K562 (cell line): ENCODE data around the gene HS2ST1. TPM values are rescaled to one million over a fixed set of nuclear protein-coding genes. Genes with fewer than 3 reads are reported as not detected.
A peak's percentile ranks its signal among the peaks of the same experiment; 100 is the strongest.

Source experiments
- CSDE1 ChIP-seq, 2 experiments: fragments of 450-650 bp; IDR thresholded peaks; 2 replicates each; pipeline ENCODE4 v1.6.1; 2016; ENCODE audit warnings: mild to moderate bottlenecking in 1 of 2
- ELF1 ChIP-seq: fragments of 200-800 bp; sonication (Bioruptor generic); IDR thresholded peaks from 2 replicates; pipeline ENCODE4 v1.6.1; 2016; ENCODE audit warnings: missing genetic modification characterization, missing compliant biosample characterization
- FIP1L1 ChIP-seq: fragments of 200-400 bp; formaldehyde crosslinking; IDR thresholded peaks from 2 replicates; pipeline ENCODE4 v1.6.1; 2018; ENCODE audit warnings: mild to moderate bottlenecking, low read depth, low read length; ENCODE audit not compliant: poor library complexity, severe bottlenecking
- KDM4B ChIP-seq, 2 experiments: fragments of 450-650 bp in 1 of 2; sonication (generic) in 1 of 2; IDR thresholded peaks; 2 replicates each; pipeline ENCODE4 v1.6.1; 2016 to 2017; ENCODE audit warnings: borderline replicate concordance in 2 of 2, antibody characterized with exemption in 1 of 2, low read depth in 1 of 2, mild to moderate bottlenecking in 1 of 2
- MEF2A ChIP-seq: IDR thresholded peaks from 2 replicates; pipeline ENCODE4 v1.6.1; 2011; ENCODE audit warnings: low read depth, mild to moderate bottlenecking, low read length, moderate library complexity; ENCODE audit not compliant: control insufficient read depth
- NUFIP1 ChIP-seq: fragments of 450-650 bp; IDR thresholded peaks from 2 replicates; pipeline ENCODE4 v1.6.1; 2018; ENCODE audit not compliant: partially characterized antibody
- POU5F1 ChIP-seq: fragments of 150-350 bp; IDR thresholded peaks from 2 replicates; pipeline ENCODE4 v1.6.1; 2014; ENCODE audit warnings: borderline replicate concordance, low read length, low read depth, mild to moderate bottlenecking; ENCODE audit not compliant: partially characterized antibody
- SMAD2 ChIP-seq: fragments of 150-350 bp; IDR thresholded peaks from 2 replicates; pipeline ENCODE4 v1.6.1; 2014; ENCODE audit warnings: low read depth, mild to moderate bottlenecking, low read length
- TFAM ChIP-seq: fragments of 250-450 bp; sonication (Bioruptor Pico); conservative IDR thresholded peaks from 2 replicates; pipeline ENCODE4 v1.5.0; 2021; ENCODE audit warnings: mild to moderate bottlenecking, moderate library complexity
- ZC3H8 ChIP-seq: fragments of 450-650 bp; IDR thresholded peaks from 2 replicates; pipeline ENCODE4 v1.6.1; 2017
- ZKSCAN3 ChIP-seq: fragments of 250-450 bp; sonication (Bioruptor Pico); IDR thresholded peaks from 2 replicates; pipeline ENCODE4 v1.4.0; 2020
- ZNF311 ChIP-seq: fragments of 250-450 bp; sonication (Bioruptor Pico); IDR thresholded peaks from 2 replicates; pipeline ENCODE4 v1.4.0; 2020; ENCODE audit warnings: mild to moderate bottlenecking, moderate library complexity
- ZNF766 ChIP-seq: fragments of 200-800 bp; sonication (Bioruptor generic); conservative IDR thresholded peaks from 2 replicates; pipeline ENCODE4 v1.6.1; 2016; ENCODE audit warnings: missing genetic modification characterization, missing compliant biosample characterization
- polyA plus RNA-seq, 8 experiments: library from polyadenylated mRNA; depleted of rRNA in 4 of 8; stranded (reverse) in 5 of 8; unstranded in 3 of 8; fragments of >200 nt; fragmentation: Nextera tagmentation in 2 of 8; fragmentation: Illumina TruSeq in 1 of 8; extraction: Ambion mirVana in 2 of 8; extraction: Trizol in 1 of 8; gene quantifications; 2 replicates each; pipeline versions ENCODE4 v1.2.1 to v1.2.3, GENCODE V29; 2011 to 2014; ENCODE audit warnings: inconsistent platforms in 1 of 8, missing spikeins in 1 of 8
- total RNA-seq, 7 experiments: library from RNA; depleted of rRNA in 6 of 7; stranded (reverse); fragments of >200 nt in 6 of 7; fragmentation: Illumina TruSeq in 2 of 7; extraction: Trizol in 2 of 7; gene quantifications; 2 replicates each; pipeline versions ENCODE4 v1.2.1 to v1.2.3, GENCODE V29; 2011 to 2021; ENCODE audit warnings: low replicate concordance in 1 of 7
- TF ChIP-seq, protein P1 (sequence below): fragments of 450-650 bp; IDR thresholded peaks from 2 replicates; pipeline ENCODE4 v1.6.1; 2016; ENCODE audit warnings: low read depth
- TF ChIP-seq, protein P2 (sequence below): sonication (generic); formaldehyde crosslinking; IDR thresholded peaks from 2 replicates; pipeline ENCODE4 v1.8.0; 2022; ENCODE audit warnings: mild to moderate bottlenecking, missing genetic modification reagents
- TF ChIP-seq, protein P3 (sequence below): fragments of 250-450 bp; sonication (Bioruptor Pico); IDR thresholded peaks from 2 replicates; pipeline ENCODE4 v1.4.0; 2020; ENCODE audit warnings: borderline replicate concordance

The HS2ST1 gene
- total and polyA plus RNA-seq, 9 of the 15 experiments (the other 6 are each of a cell fraction or from before 2014, with no cell fraction given) = 7.7 to 43.3 (median 25.8) TPM

DNA sequence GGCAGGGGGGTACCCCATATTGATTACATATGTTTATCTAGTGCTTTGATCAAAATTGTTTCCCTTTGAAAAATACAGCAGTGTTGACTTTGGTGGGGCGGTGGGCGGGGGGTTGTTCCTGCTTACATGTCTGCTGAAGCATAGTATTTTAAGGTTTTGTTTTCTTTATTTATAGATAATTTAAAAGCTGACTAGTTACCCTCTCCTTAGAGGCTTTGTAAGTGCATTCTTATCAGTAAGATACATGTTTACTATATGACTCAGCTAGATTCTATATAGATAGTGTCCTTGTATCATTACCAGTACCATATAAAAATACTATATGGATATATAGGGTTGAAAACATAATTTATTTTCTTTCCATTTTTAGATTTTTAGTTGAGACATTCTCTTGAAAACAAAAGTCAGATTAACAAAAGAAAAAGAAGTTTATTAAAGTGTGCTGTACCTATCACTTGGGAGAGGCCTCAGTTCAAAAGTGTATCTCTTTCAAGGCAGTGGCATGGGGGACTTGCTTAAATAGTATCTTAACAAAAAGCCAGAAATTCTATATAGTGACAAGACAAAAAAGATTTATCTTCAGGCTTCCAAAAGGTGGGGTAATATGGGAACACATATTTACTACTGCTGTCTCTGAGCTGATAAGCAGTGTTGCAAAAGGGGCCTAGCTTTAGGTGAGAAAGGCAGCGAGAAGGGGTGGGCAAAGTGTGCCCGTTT, 79.0 kb downstream of the HS2ST1 start (continued):
- TF ChIP-seq, protein P1, sequence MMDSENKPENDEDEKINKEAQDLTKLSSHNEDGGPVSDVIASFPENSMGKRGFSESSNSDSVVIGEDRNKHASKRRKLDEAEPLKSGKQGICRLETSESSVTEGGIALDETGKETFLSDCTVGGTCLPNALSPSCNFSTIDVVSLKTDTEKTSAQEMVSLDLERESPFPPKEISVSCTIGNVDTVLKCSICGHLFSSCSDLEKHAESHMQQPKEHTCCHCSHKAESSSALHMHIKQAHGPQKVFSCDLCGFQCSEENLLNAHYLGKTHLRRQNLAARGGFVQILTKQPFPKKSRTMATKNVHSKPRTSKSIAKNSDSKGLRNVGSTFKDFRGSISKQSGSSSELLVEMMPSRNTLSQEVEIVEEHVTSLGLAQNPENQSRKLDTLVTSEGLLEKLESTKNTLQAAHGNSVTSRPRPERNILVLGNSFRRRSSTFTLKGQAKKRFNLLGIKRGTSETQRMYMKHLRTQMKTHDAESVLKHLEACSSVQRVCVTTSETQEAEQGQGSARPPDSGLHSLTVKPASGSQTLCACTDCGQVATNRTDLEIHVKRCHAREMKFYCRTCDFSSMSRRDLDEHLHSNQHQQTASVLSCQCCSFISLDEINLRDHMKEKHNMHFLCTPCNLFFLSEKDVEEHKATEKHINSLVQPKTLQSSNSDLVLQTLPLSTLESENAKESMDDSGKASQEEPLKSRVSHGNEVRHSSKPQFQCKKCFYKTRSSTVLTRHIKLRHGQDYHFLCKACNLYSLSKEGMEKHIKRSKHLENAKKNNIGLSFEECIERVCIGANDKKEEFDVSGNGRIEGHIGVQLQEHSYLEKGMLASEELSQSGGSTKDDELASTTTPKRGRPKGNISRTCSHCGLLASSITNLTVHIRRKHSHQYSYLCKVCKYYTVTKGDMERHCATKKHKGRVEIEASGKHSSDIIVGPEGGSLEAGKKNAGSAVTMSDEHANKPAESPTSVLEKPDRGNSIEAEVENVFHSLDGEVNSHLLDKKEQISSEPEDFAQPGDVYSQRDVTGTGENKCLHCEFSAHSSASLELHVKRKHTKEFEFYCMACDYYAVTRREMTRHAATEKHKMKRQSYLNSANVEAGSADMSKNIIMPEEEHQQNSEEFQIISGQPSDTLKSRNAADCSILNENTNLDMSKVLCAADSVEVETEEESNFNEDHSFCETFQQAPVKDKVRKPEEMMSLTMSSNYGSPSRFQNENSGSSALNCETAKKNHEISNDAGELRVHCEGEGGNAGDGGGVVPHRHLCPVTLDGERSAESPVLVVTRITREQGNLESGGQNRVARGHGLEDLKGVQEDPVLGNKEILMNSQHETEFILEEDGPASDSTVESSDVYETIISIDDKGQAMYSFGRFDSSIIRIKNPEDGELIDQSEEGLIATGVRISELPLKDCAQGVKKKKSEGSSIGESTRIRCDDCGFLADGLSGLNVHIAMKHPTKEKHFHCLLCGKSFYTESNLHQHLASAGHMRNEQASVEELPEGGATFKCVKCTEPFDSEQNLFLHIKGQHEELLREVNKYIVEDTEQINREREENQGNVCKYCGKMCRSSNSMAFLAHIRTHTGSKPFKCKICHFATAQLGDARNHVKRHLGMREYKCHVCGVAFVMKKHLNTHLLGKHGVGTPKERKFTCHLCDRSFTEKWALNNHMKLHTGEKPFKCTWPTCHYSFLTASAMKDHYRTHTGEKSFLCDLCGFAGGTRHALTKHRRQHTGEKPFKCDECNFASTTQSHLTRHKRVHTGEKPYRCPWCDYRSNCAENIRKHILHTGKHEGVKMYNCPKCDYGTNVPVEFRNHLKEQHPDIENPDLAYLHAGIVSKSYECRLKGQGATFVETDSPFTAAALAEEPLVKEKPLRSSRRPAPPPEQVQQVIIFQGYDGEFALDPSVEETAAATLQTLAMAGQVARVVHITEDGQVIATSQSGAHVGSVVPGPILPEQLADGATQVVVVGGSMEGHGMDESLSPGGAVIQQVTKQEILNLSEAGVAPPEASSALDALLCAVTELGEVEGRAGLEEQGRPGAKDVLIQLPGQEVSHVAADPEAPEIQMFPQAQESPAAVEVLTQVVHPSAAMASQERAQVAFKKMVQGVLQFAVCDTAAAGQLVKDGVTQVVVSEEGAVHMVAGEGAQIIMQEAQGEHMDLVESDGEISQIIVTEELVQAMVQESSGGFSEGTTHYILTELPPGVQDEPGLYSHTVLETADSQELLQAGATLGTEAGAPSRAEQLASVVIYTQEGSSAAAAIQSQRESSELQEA = no peak
- no peak for TF ChIP-seq TFAM (CRISPR knock-in tag)
- TF ChIP-seq, protein P2, sequence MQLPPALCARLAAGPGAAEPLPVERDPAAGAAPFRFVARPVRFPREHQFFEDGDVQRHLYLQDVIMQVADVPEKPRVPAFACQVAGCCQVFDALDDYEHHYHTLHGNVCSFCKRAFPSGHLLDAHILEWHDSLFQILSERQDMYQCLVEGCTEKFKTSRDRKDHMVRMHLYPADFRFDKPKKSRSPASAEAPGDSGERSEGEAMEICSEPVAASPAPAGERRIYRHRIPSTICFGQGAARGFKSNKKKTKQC (CRISPR knock-in tag) = no peak
- no peak for TF ChIP-seq FIP1L1
- TF ChIP-seq ZC3H8 = no peak
- TF ChIP-seq ZNF311 (CRISPR knock-in tag) = no peak
- TF ChIP-seq ZNF766 (CRISPR knock-in tag) = no peak
- TF ChIP-seq, protein P3, sequence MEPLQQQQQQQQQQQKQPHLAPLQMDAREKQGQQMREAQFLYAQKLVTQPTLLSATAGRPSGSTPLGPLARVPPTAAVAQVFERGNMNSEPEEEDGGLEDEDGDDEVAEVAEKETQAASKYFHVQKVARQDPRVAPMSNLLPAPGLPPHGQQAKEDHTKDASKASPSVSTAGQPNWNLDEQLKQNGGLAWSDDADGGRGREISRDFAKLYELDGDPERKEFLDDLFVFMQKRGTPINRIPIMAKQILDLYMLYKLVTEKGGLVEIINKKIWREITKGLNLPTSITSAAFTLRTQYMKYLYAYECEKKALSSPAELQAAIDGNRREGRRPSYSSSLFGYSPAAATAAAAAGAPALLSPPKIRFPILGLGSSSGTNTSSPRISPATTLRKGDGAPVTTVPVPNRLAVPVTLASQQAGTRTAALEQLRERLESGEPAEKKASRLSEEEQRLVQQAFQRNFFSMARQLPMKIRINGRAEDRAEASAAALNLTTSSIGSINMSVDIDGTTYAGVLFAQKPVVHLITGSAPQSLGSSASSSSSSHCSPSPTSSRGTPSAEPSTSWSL (CRISPR knock-in tag) = no peak
- TF ChIP-seq SMAD2 = no peak
- TF ChIP-seq ZKSCAN3 (CRISPR knock-in tag) = no peak
- TF ChIP-seq NUFIP1 = no peak
- no peak for TF ChIP-seq CSDE1 (IDR thresholded peaks at IDR 0.05)
- TF ChIP-seq MEF2A = 0 out of 2 replicates have a peak, but pooled peaks have one; percentile 24
- TF ChIP-seq ELF1 (tag) = 0 out of 2 replicates have a peak, but pooled peaks have one; percentile 28
- TF ChIP-seq POU5F1 = no peak
- TF ChIP-seq KDM4B (IDR thresholded peaks at IDR 0.05; ENCODE audit: borderline replicate concordance in 2 of 2, low read depth in 1 of 2) = no peak
